ENCODE results near the gene GPR37.

Gene GPR37

DNA sequence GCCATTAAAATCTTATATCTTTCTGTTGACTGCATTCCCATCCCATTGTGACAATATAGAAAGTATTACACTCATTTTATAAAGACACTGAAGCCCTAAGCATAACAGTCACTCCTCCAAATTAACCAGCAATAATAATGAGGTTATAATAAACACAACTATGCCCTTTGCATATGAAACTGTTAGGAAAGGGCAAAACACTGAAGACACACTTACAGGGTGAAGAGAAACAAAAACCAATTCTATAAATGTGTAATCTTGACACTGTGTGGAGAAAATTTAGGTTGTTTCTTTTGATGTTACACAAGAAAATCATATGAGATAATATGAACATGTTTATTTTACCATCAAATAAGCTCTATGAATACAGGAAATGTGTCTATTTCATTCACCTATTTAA lies 14.0 kb upstream of the GPR37 start:
- DNase-seq = no peak

DNA sequence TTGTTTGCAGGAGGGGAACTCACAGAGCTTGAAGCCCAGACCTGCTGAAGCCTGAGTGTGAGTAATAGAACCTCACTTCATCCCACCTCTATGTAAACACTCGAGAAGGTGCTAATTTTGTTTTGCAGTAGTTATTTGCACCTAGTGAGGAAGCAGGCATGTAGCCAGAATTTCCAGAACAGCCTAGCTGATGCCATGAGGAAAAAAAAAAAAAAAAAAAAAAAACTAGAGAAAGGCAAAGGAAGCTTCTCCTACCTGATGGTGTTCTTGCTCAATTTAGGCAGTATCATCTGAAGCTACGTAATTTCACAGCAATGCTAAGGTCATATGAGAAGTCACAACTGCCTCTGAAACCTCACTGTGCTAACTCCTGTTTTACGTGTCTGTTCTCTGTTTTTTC lies 13.6 kb upstream of the GPR37 start:
- peak in 2 of 3 experiments; percentile 65 to 95 for DNase-seq

DNA sequence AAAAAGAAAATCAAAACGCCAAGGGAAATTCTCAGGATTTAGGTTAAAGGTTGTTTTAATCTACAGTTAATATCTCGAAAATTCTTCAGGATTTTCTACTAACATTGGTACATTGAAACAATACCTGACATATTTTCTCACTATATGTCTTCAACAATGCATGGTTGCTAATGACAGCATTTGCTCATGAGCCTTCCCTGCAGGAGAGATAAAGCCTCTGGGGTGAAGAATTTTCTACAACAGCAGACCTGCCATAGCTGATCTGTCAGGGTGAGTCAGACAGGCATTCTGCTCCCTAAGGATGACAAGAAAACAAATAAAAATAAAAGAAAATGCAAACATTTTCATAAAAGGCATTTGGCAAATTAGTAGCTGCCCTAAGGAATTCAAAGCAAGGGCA lies 11.7 kb upstream of the GPR37 start:
- DNase-seq = no peak

DNA sequence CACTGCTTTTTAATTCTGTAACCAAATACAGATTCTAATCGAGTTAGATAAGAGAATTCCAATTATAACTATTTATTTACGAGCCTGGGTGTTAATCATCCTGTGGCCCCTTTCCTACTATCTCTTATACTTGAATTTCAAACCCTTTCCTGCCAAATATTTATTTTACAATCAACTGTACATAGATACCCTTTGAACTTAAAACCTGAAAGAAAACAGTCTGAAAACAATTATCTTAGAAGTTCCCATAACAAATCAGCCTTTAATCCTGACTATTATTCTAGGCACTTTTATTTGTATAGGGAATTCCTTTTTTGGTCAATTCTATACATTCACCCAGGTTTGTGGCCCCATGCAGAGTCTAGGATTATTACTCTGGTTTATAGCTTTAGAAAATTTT lies 10.6 kb upstream of the GPR37 start:
- DNase-seq = no peak

DNA sequence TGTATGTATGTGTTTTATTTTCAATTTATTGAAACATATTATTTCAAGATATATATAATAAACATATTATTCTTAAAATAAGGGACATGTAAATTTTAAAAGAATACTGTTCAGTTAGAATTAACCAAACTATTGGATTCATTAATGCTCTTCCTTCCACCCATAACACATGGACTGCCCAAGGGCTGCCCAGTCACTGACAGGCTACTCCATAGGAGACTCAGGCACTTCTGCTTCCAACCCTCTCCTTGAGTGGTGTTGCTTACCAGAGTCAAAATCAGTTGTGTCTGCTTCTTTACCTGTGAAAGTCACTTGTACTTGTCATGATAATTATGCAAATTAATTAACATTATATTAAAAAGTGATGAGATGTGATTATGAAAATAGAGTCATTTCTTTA lies 9.8 kb upstream of the GPR37 start:
- DNase-seq = no peak

DNA sequence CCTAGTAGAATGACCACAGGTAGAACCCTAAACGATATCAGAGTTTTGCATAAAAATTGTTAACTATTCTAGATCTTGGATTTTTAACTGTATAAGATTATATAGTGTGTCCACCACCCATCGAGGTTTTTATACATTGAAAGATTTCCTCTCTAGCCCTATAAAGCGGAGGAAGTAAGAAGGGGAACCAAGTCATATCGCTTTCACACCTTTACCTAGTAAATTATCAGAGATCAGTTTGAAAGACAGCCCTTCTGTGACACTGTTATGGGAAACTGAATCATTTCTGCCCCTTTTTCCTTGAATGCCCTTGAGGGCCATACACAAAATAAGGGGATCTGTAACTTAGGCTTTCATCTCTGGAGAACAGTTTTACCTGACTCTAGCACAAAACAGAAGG lies 8.3 kb upstream of the GPR37 start:
- no peak for DNase-seq

DNA sequence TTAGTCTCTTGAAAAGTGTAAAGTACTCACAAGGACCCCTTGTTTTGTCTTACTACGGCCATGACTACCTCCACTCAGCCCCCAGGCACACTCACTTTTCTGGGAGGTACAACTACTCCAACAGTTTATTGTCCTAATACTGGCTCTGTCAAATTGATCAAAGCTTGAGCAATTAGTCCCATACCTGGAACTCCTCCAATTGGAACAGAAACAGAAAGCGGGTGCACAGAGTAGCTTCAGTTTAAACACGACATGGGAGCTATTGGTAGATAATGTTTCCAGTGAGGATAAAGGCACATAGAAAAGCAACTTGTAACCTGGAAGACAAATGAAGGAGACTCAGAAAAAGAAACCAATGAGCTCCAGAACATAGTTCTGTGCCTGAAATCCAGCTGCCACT lies 7.7 kb upstream of the GPR37 start:
- no peak for DNase-seq

DNA sequence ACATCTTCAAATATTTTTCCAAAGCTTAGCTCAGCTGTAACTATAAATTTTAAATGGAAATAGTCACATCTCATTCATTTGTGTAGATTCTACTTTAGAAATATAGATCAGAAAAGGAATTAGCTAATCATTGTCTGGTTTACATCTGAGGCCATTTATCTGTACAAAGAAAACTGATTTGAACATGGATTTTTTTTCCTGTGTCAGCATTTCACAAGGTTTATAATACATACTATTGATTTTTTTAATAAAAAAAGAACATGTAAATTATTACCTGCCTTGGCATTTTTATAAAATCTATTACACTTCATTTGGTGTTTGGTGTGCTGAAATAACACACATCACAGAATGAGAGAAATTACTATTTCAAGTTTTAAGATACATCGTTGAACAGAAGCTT lies 3.5 kb upstream of the GPR37 start:
- no peak for DNase-seq

DNA sequence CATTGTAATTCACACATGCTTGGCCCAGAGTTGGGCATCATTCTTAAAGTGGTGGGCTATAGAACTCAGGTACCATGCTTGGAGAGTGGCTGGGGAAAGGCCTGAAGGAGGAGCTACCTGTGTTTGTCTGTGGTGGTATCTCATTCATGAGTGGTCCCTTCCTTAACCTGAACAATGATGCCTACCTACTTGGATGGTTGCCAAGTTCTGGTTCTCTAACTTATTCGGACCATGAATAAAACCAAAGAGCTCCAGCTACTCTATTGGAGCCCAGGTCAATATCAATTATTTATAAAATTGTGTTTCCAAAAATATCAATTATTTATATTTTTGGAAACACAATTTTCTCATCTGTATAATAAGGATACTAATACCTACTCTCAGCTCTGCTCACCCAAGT lies 2.9 kb upstream of the GPR37 start:
- peak in 1 of 3 experiments; percentile 23 for DNase-seq

DNA sequence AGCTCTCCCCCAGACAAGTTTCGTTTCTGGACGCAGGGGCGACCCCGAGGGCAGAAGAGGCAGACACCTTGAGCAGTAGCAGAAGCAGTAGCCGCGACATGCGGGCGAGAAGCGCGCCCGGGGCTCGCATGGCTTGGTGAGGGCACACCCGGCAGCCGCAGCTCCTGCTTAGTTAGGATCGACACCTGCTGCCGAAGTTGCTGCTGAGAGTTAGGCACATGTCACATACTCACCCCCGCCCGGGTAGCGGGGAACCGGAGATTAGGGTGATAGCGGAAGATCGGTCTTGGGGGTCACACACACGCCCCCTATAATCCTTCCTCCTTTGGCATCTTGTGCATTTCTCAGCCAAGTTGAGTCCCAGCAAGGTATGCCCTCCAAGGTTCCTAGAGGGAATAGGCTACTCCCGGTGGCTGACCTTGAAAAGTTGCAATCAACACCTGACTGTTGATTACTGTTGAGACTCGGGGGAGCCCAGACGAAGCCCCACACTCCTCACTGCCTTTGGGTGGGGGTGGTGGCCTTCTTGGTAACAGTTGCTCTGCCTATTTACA lies 668 bp downstream of the GPR37 start:
- peak; percentile 11 to 78 (median 74) for DNase-seq

DNA sequence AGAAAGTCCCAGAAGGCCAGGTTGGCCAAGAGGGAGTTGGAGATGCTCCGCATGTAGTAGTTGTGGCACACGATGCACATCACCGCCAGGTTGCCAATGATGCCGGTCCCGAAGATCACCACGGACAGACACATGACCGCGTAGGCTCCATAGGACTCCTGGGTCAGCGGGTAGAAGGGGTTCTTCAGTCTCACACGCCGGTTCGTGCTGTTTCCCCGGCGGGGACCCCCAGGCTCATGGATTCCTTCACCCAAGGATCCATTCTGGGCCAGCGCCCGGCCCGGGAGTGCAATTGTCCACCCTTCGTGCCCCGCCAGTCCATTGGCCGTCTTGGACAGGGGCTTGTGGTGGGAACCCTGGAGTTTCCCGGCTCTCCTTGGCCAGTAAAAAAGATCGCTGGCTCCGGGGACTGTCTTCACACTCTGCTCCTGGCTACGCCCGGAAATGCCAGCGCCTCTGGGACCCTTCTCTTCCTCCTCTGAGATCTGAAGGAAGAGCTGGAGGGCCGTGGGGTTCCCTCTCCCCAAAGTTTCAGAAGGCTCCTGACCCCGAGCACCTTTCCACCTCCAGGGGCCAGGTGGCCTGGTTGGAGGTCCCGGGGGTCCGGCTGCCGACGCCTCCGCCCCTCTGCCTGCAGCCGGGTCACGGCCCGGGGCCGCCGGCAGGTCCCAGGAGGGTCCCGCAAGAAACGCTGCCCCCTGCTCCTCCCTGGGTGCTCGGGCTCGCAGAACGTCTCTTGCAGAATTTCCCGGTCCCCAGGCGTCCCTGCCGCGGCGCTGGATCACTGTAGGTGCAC lies 1.3 kb downstream of the GPR37 start:
- no peak for DNase-seq

DNA sequence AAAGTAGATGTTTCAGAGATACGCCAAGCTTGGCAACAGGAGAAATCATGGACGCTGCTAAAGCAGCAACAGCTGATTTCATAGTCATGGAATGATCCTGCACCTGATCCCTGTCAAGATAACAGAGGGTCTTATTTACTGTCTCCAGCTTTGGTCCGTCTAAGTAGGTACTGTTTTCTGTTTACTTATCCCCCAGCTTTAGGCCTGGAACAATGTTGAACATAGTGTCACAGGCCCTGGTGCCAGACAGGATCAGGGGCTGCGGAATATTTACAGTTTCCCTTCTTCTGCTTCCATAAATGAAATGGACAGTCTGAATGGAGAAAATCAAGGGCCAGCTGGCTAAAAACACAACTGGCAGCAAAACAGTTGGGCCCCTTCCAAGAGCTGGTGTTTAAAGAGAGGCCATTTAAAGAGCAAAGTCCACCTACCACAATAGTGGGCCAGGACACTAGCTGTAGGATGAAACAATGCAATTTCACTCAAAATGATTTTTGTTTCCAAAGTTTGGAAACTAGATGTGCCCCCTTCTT lies 2.9 kb downstream of the GPR37 start:
- no peak for DNase-seq

DNA sequence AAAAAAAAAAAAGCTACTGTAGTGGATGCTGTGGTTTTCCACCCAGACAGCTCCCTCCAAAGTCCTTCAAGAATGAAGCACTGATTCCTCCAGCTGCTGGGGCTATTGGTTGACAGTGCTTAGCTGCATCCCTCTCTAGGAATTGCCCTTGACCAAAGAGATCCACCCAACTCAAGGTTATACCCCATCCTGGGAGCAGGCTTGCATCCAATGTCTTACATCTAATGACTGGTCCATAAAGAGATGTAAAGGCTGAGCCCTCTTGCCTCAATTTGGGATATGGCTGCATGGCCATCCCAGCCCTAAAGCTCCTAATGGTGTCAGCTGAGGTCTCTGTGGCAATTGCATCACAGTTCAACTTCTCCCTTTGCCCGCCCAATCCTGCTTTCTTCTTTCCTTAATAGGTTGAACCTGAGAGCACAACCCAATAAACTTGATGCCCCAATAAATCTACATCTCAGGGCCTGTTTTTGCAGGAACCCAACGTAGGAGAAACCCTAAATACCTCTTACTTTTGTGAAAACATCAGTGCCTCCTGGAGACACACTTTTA lies 4.4 kb downstream of the GPR37 start:
- no peak for DNase-seq

DNA sequence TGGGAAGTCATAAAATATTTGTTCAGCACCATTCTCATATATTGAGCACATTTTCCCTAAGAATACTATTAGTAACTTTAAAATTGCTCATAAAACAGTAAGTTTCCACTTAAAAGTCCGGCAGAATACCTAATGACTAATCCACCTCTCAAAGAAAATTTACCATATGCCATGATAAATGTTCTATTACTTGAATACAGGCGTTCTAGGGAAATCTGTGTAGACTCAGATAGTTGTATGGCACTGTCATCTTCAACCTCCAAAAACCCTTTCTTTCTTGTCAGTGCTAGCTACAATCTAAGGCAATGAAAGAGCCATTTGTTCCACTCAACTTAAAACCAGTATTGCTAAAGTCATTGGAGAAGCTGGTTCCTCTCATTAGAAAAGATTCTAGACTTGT lies 7.3 kb downstream of the GPR37 start:
- no peak for DNase-seq

DNA sequence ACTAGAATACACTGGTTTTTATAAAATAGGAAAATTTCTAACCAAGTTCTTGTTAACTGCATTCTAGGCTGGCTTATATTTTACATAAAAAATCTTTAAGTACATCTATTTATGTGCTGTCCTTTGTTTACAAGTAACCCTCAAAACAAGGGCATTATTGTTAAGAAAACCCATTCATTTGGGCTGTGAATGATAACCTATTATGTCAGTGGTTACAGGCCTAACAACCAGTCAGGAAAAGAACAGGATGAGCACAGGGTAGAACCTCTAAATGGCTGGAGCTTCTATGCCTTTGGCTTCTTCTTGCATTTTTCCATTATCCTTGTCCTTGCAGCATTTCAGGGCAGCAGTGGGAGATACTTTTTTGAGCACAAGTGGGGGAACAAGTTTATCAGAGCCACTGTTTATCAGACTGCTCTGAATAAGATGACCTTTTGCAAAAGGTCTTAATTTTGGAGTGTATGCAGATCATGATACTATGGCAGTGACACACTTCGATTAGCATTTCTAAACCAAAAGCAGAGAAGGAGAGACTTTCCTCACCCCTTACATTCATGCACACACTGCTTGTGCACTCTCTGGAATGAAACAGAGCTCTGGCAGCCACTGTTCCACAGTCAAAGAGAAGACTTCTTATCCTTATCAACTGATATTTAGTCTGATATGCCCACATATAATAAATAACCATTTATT lies 10.9 kb downstream of the GPR37 start:
- no peak for DNase-seq

DNA sequence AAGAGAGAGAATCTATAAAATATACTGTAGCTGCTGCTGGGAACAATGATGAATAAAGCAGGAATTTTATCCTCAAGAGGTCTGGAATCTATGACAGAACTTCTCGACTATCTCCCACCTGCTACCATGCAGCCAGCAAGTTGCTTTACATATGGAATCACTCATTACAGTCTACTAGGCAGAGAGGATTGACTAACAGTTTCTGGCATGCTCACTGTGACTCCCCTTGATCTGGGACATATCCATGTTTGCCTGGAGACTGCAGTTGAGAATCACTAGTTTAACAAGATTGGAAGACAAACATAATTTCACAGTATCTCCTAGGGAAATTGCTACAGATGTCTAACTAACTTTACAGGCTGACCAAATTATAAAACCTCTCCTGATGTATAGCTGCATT lies 13.3 kb downstream of the GPR37 start:
- DNase-seq = no peak

DNA sequence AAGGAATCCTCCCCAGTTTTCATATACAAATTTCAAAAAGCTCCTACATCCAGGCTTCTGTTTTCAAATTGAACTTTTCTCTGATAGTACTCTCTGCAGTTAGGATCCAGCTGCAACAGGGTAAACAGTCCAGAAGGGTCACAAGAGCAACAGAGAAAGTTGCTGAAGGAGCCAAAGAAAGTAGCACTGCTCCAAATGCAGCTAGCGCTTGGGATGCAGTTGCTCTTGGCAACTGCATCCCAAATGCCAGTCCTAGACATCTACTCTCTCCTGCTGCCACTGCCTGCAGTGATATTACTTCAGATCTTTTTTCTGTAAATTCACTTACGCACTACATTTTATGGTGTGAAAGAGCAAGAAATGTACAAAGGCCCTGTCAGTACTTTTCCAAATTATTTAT lies 14.6 kb downstream of the GPR37 start:
- peak in 1 of 3 experiments; percentile 27 for DNase-seq

DNA sequence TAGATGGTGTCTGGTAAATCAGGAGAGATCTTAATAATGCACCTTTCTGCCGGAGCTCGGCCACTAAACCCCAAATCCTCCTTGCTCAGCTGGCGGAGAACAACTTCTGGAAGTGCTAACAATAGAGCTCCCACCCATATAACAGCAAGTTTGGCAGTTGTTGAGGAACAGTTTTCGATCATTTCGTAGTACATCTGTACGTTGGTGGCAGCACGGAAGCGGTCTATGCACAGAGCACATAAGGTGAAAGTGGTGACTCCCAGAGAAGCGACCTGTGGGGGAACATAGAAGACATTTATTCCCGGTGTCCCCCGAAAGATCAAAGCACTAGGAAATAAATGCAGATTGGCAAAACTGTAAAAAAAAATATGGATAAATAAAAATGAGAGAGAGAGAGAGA lies 18.5 kb downstream of the GPR37 start:
- no peak for DNase-seq

DNA sequence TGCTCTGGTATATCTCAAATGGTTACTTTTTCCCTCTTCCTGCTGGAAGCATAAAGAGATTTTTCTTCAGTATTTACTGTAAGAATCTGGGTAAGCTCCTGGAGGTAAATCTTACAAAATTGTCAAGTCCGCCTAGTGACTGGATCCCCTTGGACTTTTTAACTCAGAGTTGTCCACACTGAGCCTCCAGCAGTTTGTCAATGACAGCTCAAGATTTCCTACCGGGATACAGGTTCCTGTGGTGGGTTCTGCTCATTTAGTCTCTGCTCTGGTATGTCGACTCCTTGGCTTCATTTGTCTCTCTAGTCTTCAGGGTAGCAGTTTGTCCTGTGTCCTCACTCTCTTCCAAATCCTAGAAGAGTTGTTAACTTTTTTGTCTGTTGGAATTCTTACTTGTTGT lies 27.0 kb downstream of the GPR37 start:
- DNase-seq = no peak

DNA sequence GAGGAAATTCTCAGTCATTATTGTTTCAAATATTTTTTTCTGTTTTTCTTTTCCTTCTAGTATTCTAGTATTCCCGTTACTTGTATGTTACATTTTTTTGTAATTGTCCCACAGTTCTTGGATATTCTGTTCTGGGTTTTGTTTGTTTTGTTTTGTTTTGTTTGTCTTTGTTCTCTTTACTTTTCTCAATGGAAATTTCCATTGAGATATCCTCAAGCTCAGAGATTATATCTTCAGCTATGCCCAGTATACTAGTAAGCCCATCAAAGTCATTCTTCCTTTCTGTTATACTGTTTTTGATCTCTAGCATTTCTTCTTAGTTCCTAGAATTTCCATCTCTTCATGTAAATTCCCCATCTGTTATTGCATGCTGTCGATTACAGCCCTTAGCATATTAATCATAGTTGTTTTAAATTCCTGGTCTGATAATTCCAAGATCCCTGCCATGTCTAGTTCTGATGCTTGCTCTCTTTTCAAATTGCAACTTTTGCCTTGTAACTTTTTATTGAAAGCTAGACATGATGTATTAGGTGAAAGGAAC lies 27.8 kb downstream of the GPR37 start:
- DNase-seq = no peak

DNA sequence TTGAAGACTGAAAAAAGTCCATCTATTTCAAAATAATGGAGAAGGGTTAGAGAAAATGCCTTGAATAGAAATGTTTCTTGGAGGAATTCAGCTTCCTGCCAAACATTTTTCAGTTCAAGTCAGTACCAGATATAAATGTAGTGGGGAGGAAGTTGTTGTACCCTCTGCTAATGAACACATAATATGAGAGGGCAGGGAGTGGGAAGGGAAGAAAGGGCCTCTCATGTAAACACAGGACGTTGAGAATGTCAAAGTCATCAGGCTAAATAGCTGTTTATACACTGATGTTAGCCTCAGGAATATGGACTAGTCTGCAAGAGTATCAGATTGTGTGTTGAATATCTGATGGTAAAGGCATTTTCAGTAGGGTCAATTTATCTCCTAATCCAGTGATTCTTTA lies 37.0 kb downstream of the GPR37 start:
- DNase-seq = no peak

DNA sequence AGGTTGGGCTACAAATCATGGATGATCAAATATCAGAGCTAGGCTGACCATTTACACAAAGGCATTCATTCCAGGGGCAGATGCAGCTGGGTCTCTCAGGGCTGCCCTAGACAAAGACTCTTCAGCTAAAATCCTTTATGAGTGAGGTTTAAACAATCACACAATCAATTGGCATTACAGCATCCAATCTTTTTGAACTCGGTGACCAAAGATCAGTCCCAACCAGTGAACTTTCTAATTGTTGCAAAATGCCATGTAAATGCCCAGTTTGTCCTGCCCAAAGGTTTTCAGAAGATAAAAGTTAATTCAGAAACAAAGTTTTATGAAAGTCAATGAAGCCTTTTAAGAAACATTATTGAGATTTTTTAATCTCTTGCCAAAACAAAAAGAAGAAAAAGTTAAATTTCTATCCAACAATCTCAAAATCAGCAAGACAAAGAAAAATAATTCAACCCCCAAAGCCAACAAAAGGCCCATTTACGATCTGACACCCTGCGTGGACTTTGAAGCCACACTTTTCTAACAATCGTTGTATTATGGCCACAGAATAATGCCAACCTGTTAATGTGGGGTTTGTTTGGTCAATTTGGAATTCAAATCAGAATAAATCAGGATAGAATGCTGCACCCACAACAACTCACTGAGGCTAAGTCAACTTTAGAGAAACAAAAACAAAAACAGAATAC lies 40.9 kb downstream of the GPR37 start:
- no peak for DNase-seq

DNA sequence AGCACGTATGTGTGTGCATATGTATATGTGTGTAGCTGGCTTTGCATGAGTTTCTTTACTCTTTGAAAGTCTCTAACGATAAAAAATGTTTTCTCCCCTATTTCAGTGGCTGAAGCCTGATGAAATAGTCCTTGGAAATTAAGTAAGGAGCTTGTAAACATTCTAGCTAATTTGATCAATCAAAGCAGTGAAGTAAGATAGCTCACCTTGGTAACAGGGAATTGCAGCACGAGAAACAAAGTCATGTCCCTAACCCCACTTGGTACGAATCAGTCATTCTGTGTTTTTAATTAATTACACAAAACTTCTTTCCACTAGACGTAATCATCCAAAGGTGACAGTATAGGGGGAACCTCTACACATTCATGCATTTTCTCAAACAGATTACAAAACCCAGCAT lies 41.5 kb downstream of the GPR37 start:
- DNase-seq = no peak

Data from NCI-H1417 (cell line).